Stimulated activated CD8-positive, alpha-beta memory T cell treated with anti-CD3 and anti-CD28 coated beads, Interleukin-4, amount 100 ng/mL, for 24 hours (primary cell): ENCODE data around the gene ADK.
"Not testable (repeated sequence)": the region's sequence is repeated elsewhere in the genome, so short reads cannot be mapped to it uniquely, and the experiment has no call there.

Experiments
- DNase-seq: peaks from one replicate; pipeline ENCODE4 v3.0.0-alpha.2; 2020; ENCODE audit warnings: low read depth

ADK gene

GRCh38 chr10:74145133-74145532 lies 5.9 kb upstream of the ADK start:
- DNase-seq = no peak

- not testable (repeated sequence) for DNase-seq
Observed at GRCh38 chr10:74146980-74147379, 4.0 kb upstream of the ADK start.

GRCh38 chr10:74150204-74150989 lies 624 bp upstream of the ADK start, which contains the start of gene AP3M1:
Gene AP3M1, minus strand, starts transcription at chr10:74150828. Its CDS starts 12,449 bp downstream, at chr10:74138379.
- peak; percentile 61 for DNase-seq

GRCh38 chr10:74151879-74152722 lies 1.1 kb downstream of the ADK start:
- no peak for DNase-seq

GRCh38 chr10:74153123-74153522 lies 2.1 kb downstream of the ADK start:
- no peak for DNase-seq

- no peak for DNase-seq
Observed at GRCh38 chr10:74153676-74154075, 2.7 kb downstream of the ADK start.

GRCh38 chr10:74156919-74157289 lies 5.9 kb downstream of the ADK start:
- DNase-seq = no peak

- DNase-seq = no peak
Observed at GRCh38 chr10:74160013-74160412, 9.0 kb downstream of the ADK start.

- no peak for DNase-seq
Observed at GRCh38 chr10:74163319-74164068, 12.5 kb downstream of the ADK start.

- no peak for DNase-seq
Observed at GRCh38 chr10:74164716-74165529, 13.9 kb downstream of the ADK start.

- DNase-seq = no peak
Observed at GRCh38 chr10:74165530-74165901, 14.5 kb downstream of the ADK start.

GRCh38 chr10:74167443-74167842 lies 16.4 kb downstream of the ADK start:
- DNase-seq = no peak

- no peak for DNase-seq
Observed at GRCh38 chr10:74171625-74172024, 20.6 kb downstream of the ADK start.

- DNase-seq = no peak
Observed at GRCh38 chr10:74174521-74174920, 23.5 kb downstream of the ADK start.

GRCh38 chr10:74175510-74176379 lies 24.7 kb downstream of the ADK start:
- DNase-seq = no peak

- DNase-seq = peak; percentile 93
Observed at GRCh38 chr10:74176380-74177139, 25.5 kb downstream of the ADK start.

- DNase-seq = peak; percentile 31
Observed at GRCh38 chr10:74177140-74177677, 26.2 kb downstream of the ADK start.

- DNase-seq = no peak
Observed at GRCh38 chr10:74178042-74178791, 27.2 kb downstream of the ADK start.
